HepG2 (cell line): Measurements from ENCODE around the gene TRPT1. TPM values are rescaled to one million over a fixed set of nuclear protein-coding genes. Genes with fewer than 3 reads are reported as not detected.

Experiments
- HIVEP1 ChIP-seq: sonication (generic); formaldehyde crosslinking; IDR thresholded peaks from 2 replicates; pipeline ENCODE4 v1.4.0; 2020; ENCODE audit warnings: mild to moderate bottlenecking, missing genetic modification reagents
- MTF2 ChIP-seq: sonication (generic); formaldehyde crosslinking; IDR thresholded peaks from 2 replicates; pipeline ENCODE4 v1.5.0; 2020; ENCODE audit warnings: missing genetic modification reagents, borderline replicate concordance
- RFXAP ChIP-seq: sonication (generic); formaldehyde crosslinking; IDR thresholded peaks from 2 replicates; pipeline ENCODE4 v1.4.0; 2020; ENCODE audit warnings: missing genetic modification reagents, borderline replicate concordance
- SIX1 ChIP-seq: sonication (generic); formaldehyde crosslinking; IDR thresholded peaks from 2 replicates; pipeline ENCODE4 v1.4.0; 2020; ENCODE audit warnings: missing genetic modification reagents, borderline replicate concordance
- SKIL ChIP-seq: sonication (generic); formaldehyde crosslinking; IDR thresholded peaks from 2 replicates; pipeline ENCODE4 v1.8.0; 2022; ENCODE audit warnings: missing genetic modification reagents, mild to moderate bottlenecking, moderate library complexity, borderline replicate concordance
- STAG1 ChIP-seq: sonication (generic); formaldehyde crosslinking; IDR thresholded peaks from 2 replicates; pipeline ENCODE4 v1.4.0; 2020; ENCODE audit warnings: missing genetic modification reagents
- TBL1XR1 ChIP-seq: fragments of 150-350 bp; IDR thresholded peaks from 2 replicates; pipeline ENCODE4 v1.6.1; 2014; ENCODE audit warnings: borderline replicate concordance, low read length; ENCODE audit not compliant: partially characterized antibody
- TP53 ChIP-seq: sonication (generic); formaldehyde crosslinking; conservative IDR thresholded peaks from 2 replicates; pipeline ENCODE4 v1.4.0; 2020; ENCODE audit warnings: missing genetic modification reagents
- XRCC5 ChIP-seq: fragments of 200-400 bp; formaldehyde crosslinking; optimal IDR thresholded peaks from 2 replicates; pipeline ENCODE3; 2017; ENCODE audit warnings: mild to moderate bottlenecking, low read length
- ZBTB10 ChIP-seq: sonication (generic); formaldehyde crosslinking; IDR thresholded peaks from 2 replicates; pipeline ENCODE4 v1.4.0; 2020; ENCODE audit warnings: missing genetic modification reagents, borderline replicate concordance
- ZNF17 ChIP-seq: sonication (generic); formaldehyde crosslinking; IDR thresholded peaks from 2 replicates; pipeline ENCODE4 v1.5.0; 2020; ENCODE audit warnings: mild to moderate bottlenecking, missing genetic modification reagents
- ZNF407 ChIP-seq: sonication (generic); formaldehyde crosslinking; IDR thresholded peaks from one replicate; pipeline ENCODE4 v1.5.1; 2020; ENCODE audit warnings: mild to moderate bottlenecking, missing genetic modification reagents; ENCODE audit errors: not compliant biosample characterization
- ZNF430 ChIP-seq: sonication (generic); formaldehyde crosslinking; IDR thresholded peaks from 2 replicates; pipeline ENCODE4 v1.9.0; 2021; ENCODE audit warnings: mild to moderate bottlenecking, missing genetic modification reagents
- ZNF446 ChIP-seq: sonication (generic); formaldehyde crosslinking; IDR thresholded peaks from 2 replicates; pipeline ENCODE4 v1.5.0; 2020; ENCODE audit warnings: mild to moderate bottlenecking, missing genetic modification reagents
- ZNF460 ChIP-seq: sonication (generic); formaldehyde crosslinking; IDR thresholded peaks from 2 replicates; pipeline ENCODE4 v1.5.1; 2020; ENCODE audit warnings: missing genetic modification reagents, mild to moderate bottlenecking, borderline replicate concordance
- ZNF598 ChIP-seq: sonication (generic); formaldehyde crosslinking; IDR thresholded peaks from 2 replicates; pipeline ENCODE4 v1.5.1; 2020; ENCODE audit warnings: mild to moderate bottlenecking, missing genetic modification reagents, borderline replicate concordance
- polyA plus RNA-seq, 8 experiments: library from polyadenylated mRNA; depleted of rRNA in 3 of 8; stranded (reverse) in 7 of 8; unstranded in 1 of 8; fragments of >200 nt; fragmentation: Illumina TruSeq in 4 of 8; extraction: Trizol in 4 of 8; gene quantifications; 2 replicates each; pipeline versions ENCODE4 v1.2.1 to v1.2.3, GENCODE V29; 2011 to 2016; ENCODE audit warnings: low read depth in 4 of 8, missing spikeins in 1 of 8, mixed read lengths in 1 of 8; ENCODE audit not compliant: insufficient read depth in 1 of 8
- total RNA-seq, 5 experiments: library from RNA; depleted of rRNA; stranded (reverse); fragments of >200 nt; fragmentation: Illumina TruSeq; extraction: Trizol; gene quantifications; 2 replicates each; pipeline ENCODE4 v1.2.3, GENCODE V29; 2016; ENCODE audit warnings: low read depth in 1 of 5

The TRPT1 gene
- total and polyA plus RNA-seq, 2 of the 13 experiments (the other 11 are each of a cell fraction or from before 2014, with no cell fraction given): 24.8 to 40.7 TPM

- TF ChIP-seq ZNF407 (CRISPR knock-in tag): peak; percentile 99
- TF ChIP-seq HIVEP1: peak; percentile 97
- peak; percentile 94; the same call in 1 of the 2 replicates for TF ChIP-seq ZNF446 (CRISPR knock-in tag)
- TF ChIP-seq STAG1 (CRISPR knock-in tag): no peak
- no peak for TF ChIP-seq TP53 (CRISPR knock-in tag)
- TF ChIP-seq SKIL: peak; percentile 61; the same call in 1 of the 2 replicates
- TF ChIP-seq MTF2: no peak
- TF ChIP-seq ZNF430 (CRISPR knock-in tag): peak; percentile 99
- TF ChIP-seq ZNF460 (CRISPR knock-in tag): no peak
- TF ChIP-seq ZBTB10: 0 out of 2 replicates have a peak, but pooled peaks have one; percentile 24
- TF ChIP-seq ZNF598: peak; percentile 96; the same call in 1 of the 2 replicates
- no peak for TF ChIP-seq TBL1XR1
- 0 out of 2 replicates have a peak, but pooled peaks have one; percentile 57 for TF ChIP-seq RFXAP (CRISPR knock-in tag)
- TF ChIP-seq XRCC5: peak; percentile 13
- peak; percentile 35; the same call in 1 of the 2 replicates for TF ChIP-seq SIX1 (CRISPR knock-in tag)
- TF ChIP-seq ZNF17 (CRISPR knock-in tag): no peak
These were observed 40.8 kb downstream of the TRPT1 start (continued) for GRCh38 chr11:64185175-64185692.
